ENCODE results near the gene SNAP91.

GRCh38 chr6:83601119-83601518 lies 107.8 kb downstream of the SNAP91 start:
- TF ChIP-seq EZH2 (IDR thresholded peaks at IDR 0.05), result no peak
- no peak for TF ChIP-seq POLR2AphosphoS5 (IDR thresholded peaks at IDR 0.05; ENCODE audit: borderline replicate concordance, low read depth, low read length)
- TF ChIP-seq FOXP2 (optimal IDR thresholded peaks at IDR 0.05; ENCODE audit: control extremely low read depth, extremely low read length, insufficient read depth), result no peak
